Liver (tissue), 9 donors: ENCODE results near the gene MICOS13. TPM values are rescaled to one million over a fixed set of nuclear protein-coding genes. Genes with fewer than 3 reads are reported as not detected.

Experiments
- DNase-seq: peaks from one replicate; pipeline ENCODE4 v3.0.0-alpha.2; 2017; ENCODE audit warnings: low spot score
- H3K27ac ChIP-seq, 2 donors: one replicate each; pipeline ENCODE4 v1.7.0; 2013; ENCODE audit warnings: inconsistent platforms in 2 of 2, low read length in 2 of 2, control low read depth in 1 of 2, low read depth in 1 of 2, mild to moderate bottlenecking in 1 of 2
- H3K27me3 ChIP-seq, 4 donors: one replicate each; pipeline versions ENCODE4 v1.6.1 to v1.7.0; 2013; ENCODE audit warnings: low read length in 3 of 4, inconsistent platforms in 1 of 4, mild to moderate bottlenecking in 1 of 4, moderate library complexity in 1 of 4; ENCODE audit not compliant: control insufficient read depth in 4 of 4, insufficient read depth in 4 of 4
- H3K36me3 ChIP-seq, 4 donors: one replicate each; pipeline versions ENCODE4 v1.6.1 to v1.7.0; 2013; ENCODE audit warnings: low read length in 3 of 4, mild to moderate bottlenecking in 3 of 4, low read depth in 1 of 4, moderate library complexity in 1 of 4; ENCODE audit not compliant: control insufficient read depth in 4 of 4, insufficient read depth in 3 of 4
- H3K4me1 ChIP-seq, 4 donors: one replicate each; pipeline versions ENCODE4 v1.6.1 to v1.7.0; 2013; ENCODE audit warnings: low read length in 3 of 4, mild to moderate bottlenecking in 3 of 4, moderate library complexity in 1 of 4; ENCODE audit not compliant: control insufficient read depth in 4 of 4, insufficient read depth in 4 of 4
- H3K4me3 ChIP-seq, 3 donors: one replicate each; pipeline versions ENCODE4 v1.6.1 to v1.7.0; 2013; ENCODE audit warnings: low read length in 3 of 3, control low read depth in 1 of 3, low read depth in 1 of 3, mild to moderate bottlenecking in 1 of 3
- H3K9ac ChIP-seq, 2 donors: one replicate each; pipeline ENCODE4 v1.7.0; 2013; ENCODE audit warnings: low read length in 2 of 2, mild to moderate bottlenecking in 2 of 2, moderate library complexity in 2 of 2, control low read depth in 1 of 2, low read depth in 1 of 2
- H3K9me3 ChIP-seq, 4 donors: one replicate each; pipeline versions ENCODE4 v1.6.1 to v1.7.0; 2013; ENCODE audit warnings: low read length in 3 of 4; ENCODE audit not compliant: control insufficient read depth in 4 of 4
- EGR1 ChIP-seq, 2 donors: IDR thresholded peaks; 2 replicates each; pipeline ENCODE4 v1.6.1; 2016 to 2018; ENCODE audit warnings: antibody characterized with exemption in 2 of 2, low read depth in 2 of 2
- FOXA1 ChIP-seq: IDR thresholded peaks from 2 replicates; pipeline ENCODE4 v1.6.1; 2016; ENCODE audit warnings: antibody characterized with exemption
- HNF4A ChIP-seq, 2 donors: conservative IDR thresholded peaks; 2 replicates each; pipeline ENCODE4 v1.6.1; 2016; ENCODE audit warnings: antibody characterized with exemption in 2 of 2, mild to moderate bottlenecking in 2 of 2
- NR2F2 ChIP-seq: IDR thresholded peaks from 2 replicates; pipeline ENCODE4 v1.6.1; 2016; ENCODE audit warnings: antibody characterized with exemption
- RAD21 ChIP-seq, 2 donors: IDR thresholded peaks; 2 replicates each; pipeline ENCODE4 v1.6.1; 2016; ENCODE audit warnings: antibody characterized with exemption in 2 of 2, mild to moderate bottlenecking in 2 of 2
- REST ChIP-seq: IDR thresholded peaks from 2 replicates; pipeline ENCODE4 v1.6.1; 2016; ENCODE audit warnings: antibody characterized with exemption, mild to moderate bottlenecking
- RXRA ChIP-seq, 2 donors: IDR thresholded peaks; 2 replicates each; pipeline ENCODE4 v1.6.1; 2017 to 2018; ENCODE audit warnings: antibody characterized with exemption in 2 of 2, mild to moderate bottlenecking in 1 of 2
- TAF1 ChIP-seq: conservative IDR thresholded peaks from 2 replicates; pipeline ENCODE4 v1.6.1; 2016; ENCODE audit warnings: antibody characterized with exemption, mild to moderate bottlenecking
- YY1 ChIP-seq: IDR thresholded peaks from 2 replicates; pipeline ENCODE4 v1.6.1; 2016; ENCODE audit warnings: antibody characterized with exemption, mild to moderate bottlenecking
- WGBS: extraction: QIAGEN DNeasy Blood & Tissue Kit; methylation state at CpG from one replicate; pipeline ENCODE4 v1.1.7; 2013; 5-methylcytosine and 5-hydroxymethylcytosine counted together
- polyA plus RNA-seq, 2 donors: library from polyadenylated mRNA; stranded (reverse) in 1 of 2; unstranded in 1 of 2; fragments of 200-250 nt in 1 of 2; fragments of >200 nt in 1 of 2; fragmentation: Nextera tagmentation in 1 of 2; extraction: Ambion mirVana in 1 of 2; gene quantifications; one replicate each; pipeline versions ENCODE4 v1.2.1 to v1.2.3, GENCODE V29; 2013 to 2015
- total RNA-seq, 2 donors: library from RNA; depleted of rRNA; stranded (reverse); fragments of >200 nt; gene quantifications; one replicate each; pipeline ENCODE4 v1.2.3, GENCODE V29; 2014
- TF ChIP-seq, protein P1 (sequence below): IDR thresholded peaks from 2 replicates; pipeline ENCODE4 v1.6.1; 2016; ENCODE audit warnings: antibody characterized with exemption
- TF ChIP-seq, protein P2 (sequence below): IDR thresholded peaks from 2 replicates; pipeline ENCODE4 v1.6.1; 2016; ENCODE audit warnings: antibody characterized with exemption
- TF ChIP-seq, protein P3 (sequence below): IDR thresholded peaks from 2 replicates; pipeline ENCODE4 v1.6.1; 2016; ENCODE audit warnings: antibody characterized with exemption
- TF ChIP-seq, protein P4 (sequence below): fragments of 150-350 bp; IDR thresholded peaks from 2 replicates; pipeline ENCODE4 v1.5.1; 2017; ENCODE audit warnings: improper control_type of control experiment, low read depth, low read length; ENCODE audit not compliant: missing input control
- donor health status: healthy.
- donor health status: healthy.
- donor health status: healthy.
- donor health status: healthy.
- donor health status: healthy.

MICOS13 gene
- total and polyA plus RNA-seq, 4 donors: 11.5 to 84.0 (median 30.8) TPM

DNA sequence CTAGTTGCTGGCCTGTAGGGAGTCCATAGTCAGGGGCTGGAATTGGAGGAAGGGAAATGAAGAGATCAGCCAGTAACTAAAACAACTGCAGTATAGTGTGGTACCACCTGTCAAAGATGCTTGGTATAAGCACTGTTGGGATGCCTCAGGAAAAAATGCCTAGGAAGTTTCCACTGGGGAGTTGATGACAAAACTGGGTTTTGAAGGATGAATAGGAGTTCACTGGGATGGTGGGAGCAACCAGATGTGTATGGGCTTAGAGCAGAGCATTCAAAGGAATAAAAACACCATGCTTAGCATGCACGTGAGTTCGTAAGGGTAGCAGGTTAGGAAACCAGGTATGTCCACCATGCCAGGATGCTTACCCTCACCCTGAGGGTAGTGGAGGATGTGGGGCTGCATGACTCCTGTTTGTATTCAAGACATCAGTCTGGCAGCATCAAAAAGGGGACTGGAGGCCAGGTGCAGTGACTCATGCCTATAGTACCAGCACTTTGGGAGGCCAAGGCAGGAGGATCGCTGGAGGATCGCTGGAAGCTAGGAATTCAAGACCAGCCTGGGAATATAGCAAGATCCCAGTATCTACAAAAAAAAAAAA lies 47.2 kb upstream of the MICOS13 start:
- WGBS: 89% methylated on average over 4 of the region's 4 CpGs
- H3K4me3 ChIP-seq: no peak overlapping the region
- no peak for DNase-seq
- TF ChIP-seq, protein P1, sequence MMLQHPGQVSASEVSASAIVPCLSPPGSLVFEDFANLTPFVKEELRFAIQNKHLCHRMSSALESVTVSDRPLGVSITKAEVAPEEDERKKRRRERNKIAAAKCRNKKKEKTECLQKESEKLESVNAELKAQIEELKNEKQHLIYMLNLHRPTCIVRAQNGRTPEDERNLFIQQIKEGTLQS: no peak
- TF ChIP-seq, protein P2, sequence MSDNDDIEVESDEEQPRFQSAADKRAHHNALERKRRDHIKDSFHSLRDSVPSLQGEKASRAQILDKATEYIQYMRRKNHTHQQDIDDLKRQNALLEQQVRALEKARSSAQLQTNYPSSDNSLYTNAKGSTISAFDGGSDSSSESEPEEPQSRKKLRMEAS: no peak
- no peak for TF ChIP-seq RAD21 (IDR thresholded peaks at IDR 0.05)
- TF ChIP-seq, protein P3, sequence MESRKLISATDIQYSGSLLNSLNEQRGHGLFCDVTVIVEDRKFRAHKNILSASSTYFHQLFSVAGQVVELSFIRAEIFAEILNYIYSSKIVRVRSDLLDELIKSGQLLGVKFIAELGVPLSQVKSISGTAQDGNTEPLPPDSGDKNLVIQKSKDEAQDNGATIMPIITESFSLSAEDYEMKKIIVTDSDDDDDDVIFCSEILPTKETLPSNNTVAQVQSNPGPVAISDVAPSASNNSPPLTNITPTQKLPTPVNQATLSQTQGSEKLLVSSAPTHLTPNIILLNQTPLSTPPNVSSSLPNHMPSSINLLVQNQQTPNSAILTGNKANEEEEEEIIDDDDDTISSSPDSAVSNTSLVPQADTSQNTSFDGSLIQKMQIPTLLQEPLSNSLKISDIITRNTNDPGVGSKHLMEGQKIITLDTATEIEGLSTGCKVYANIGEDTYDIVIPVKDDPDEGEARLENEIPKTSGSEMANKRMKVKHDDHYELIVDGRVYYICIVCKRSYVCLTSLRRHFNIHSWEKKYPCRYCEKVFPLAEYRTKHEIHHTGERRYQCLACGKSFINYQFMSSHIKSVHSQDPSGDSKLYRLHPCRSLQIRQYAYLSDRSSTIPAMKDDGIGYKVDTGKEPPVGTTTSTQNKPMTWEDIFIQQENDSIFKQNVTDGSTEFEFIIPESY: no peak
- no peak for TF ChIP-seq EGR1 (IDR thresholded peaks at IDR 0.05; ENCODE audit: low read depth in 2 of 2)
- TF ChIP-seq YY1: no peak
- TF ChIP-seq REST: no peak
- no peak for TF ChIP-seq HNF4A (conservative IDR thresholded peaks at IDR 0.05)
- no peak for TF ChIP-seq TAF1
- TF ChIP-seq NR2F2: no peak
- no peak for TF ChIP-seq RXRA (IDR thresholded peaks at IDR 0.05)
- no peak for TF ChIP-seq FOXA1
- TF ChIP-seq, protein P4, sequence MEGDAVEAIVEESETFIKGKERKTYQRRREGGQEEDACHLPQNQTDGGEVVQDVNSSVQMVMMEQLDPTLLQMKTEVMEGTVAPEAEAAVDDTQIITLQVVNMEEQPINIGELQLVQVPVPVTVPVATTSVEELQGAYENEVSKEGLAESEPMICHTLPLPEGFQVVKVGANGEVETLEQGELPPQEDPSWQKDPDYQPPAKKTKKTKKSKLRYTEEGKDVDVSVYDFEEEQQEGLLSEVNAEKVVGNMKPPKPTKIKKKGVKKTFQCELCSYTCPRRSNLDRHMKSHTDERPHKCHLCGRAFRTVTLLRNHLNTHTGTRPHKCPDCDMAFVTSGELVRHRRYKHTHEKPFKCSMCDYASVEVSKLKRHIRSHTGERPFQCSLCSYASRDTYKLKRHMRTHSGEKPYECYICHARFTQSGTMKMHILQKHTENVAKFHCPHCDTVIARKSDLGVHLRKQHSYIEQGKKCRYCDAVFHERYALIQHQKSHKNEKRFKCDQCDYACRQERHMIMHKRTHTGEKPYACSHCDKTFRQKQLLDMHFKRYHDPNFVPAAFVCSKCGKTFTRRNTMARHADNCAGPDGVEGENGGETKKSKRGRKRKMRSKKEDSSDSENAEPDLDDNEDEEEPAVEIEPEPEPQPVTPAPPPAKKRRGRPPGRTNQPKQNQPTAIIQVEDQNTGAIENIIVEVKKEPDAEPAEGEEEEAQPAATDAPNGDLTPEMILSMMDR: no peak
- H3K9ac ChIP-seq: no peak overlapping the region
- H3K27me3 ChIP-seq: no peaks in the 10 kb centered on the region
- no peak overlapping the region for H3K27ac ChIP-seq
- H3K9me3 ChIP-seq: no peaks in the 10 kb centered on the region
- H3K36me3 ChIP-seq: no peaks in the 10 kb centered on the region
- no peaks in the 10 kb centered on the region for H3K4me1 ChIP-seq
